Stimulated activated CD4-positive, alpha-beta T cell treated with anti-CD3 and anti-CD28 coated beads, Interleukin-15, amount 100 ng/mL, for 24 hours (primary cell): ENCODE results near the gene ACER2.

Source experiments
- DNase-seq: peaks from one replicate; pipeline ENCODE4 v3.0.0-alpha.2; 2020

ACER2 gene

GRCh38 chr9:19456996-19457692 lies 48.3 kb downstream of the ACER2 start:
- DNase-seq: peak; percentile 62

GRCh38 chr9:19457693-19458009 lies 48.8 kb downstream of the ACER2 start:
- DNase-seq: no peak

- no peak for DNase-seq
Observed at GRCh38 chr9:19460243-19460642, 51.4 kb downstream of the ACER2 start.

- DNase-seq: no peak
Observed at GRCh38 chr9:19461135-19461534, 52.3 kb downstream of the ACER2 start.

GRCh38 chr9:19464061-19464763 lies 55.4 kb downstream of the ACER2 start:
- no peak for DNase-seq

GRCh38 chr9:19464764-19465585 lies 56.2 kb downstream of the ACER2 start:
- peak; percentile 77 for DNase-seq

GRCh38 chr9:19465586-19466279 lies 56.9 kb downstream of the ACER2 start:
- no peak for DNase-seq

- no peak for DNase-seq
Observed at GRCh38 chr9:19466280-19466639, 57.5 kb downstream of the ACER2 start.

GRCh38 chr9:19469271-19469670 lies 60.5 kb downstream of the ACER2 start:
- no peak for DNase-seq

GRCh38 chr9:19470567-19470966 lies 61.8 kb downstream of the ACER2 start:
- DNase-seq: no peak

GRCh38 chr9:19470981-19471650 lies 62.3 kb downstream of the ACER2 start:
- DNase-seq: no peak

GRCh38 chr9:19471737-19472648 lies 63.2 kb downstream of the ACER2 start:
- peak; percentile 71 for DNase-seq

GRCh38 chr9:19473605-19474004 lies 64.8 kb downstream of the ACER2 start:
- DNase-seq: no peak

GRCh38 chr9:19479874-19480273 lies 71.1 kb downstream of the ACER2 start:
- DNase-seq: no peak

GRCh38 chr9:19480345-19480744 lies 71.5 kb downstream of the ACER2 start:
- DNase-seq: no peak

- no peak for DNase-seq
Observed at GRCh38 chr9:19481121-19481870, 72.5 kb downstream of the ACER2 start.

GRCh38 chr9:19481971-19482404 lies 73.2 kb downstream of the ACER2 start:
- DNase-seq: no peak

GRCh38 chr9:19484699-19485098 lies 75.9 kb downstream of the ACER2 start:
- no peak for DNase-seq

GRCh38 chr9:19485193-19485592 lies 76.4 kb downstream of the ACER2 start:
- DNase-seq: no peak

- DNase-seq: no peak
Observed at GRCh38 chr9:19486803-19487202, 78.0 kb downstream of the ACER2 start.

GRCh38 chr9:19488721-19489120 lies 79.9 kb downstream of the ACER2 start:
- no peak for DNase-seq
